GF-D8 (cell line): ENCODE results near the gene EEPD1.
"Not testable (repeated sequence)": the region's sequence is repeated elsewhere in the genome, so short reads cannot be mapped to it uniquely, and the experiment has no call there.

Experiments used
- DNase-seq: peaks from one replicate; lab custom pipeline; 2025; lab: John Stamatoyannopoulos, UW

Gene EEPD1

DNA sequence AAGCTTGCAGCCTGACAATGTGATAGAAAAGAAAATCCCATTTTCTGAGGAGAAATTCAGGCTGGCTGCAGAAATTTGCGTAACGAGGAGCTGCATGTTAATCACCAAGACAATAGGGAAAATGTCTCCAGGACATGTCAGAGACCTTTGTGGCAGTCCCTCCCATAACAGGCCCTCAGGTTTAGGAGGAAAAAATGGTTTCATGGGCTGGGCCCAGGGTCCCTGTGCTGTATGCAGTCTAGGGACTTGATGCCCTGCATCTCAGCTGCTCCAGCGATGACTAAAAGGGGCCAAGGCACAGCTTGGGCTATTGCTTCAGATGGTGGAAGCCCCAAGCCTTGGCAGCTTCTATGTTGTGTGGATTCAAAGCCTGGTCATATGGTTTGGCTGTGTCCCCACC lies 168.2 kb downstream of the EEPD1 start:
- DNase-seq, result not testable (repeated sequence)

DNA sequence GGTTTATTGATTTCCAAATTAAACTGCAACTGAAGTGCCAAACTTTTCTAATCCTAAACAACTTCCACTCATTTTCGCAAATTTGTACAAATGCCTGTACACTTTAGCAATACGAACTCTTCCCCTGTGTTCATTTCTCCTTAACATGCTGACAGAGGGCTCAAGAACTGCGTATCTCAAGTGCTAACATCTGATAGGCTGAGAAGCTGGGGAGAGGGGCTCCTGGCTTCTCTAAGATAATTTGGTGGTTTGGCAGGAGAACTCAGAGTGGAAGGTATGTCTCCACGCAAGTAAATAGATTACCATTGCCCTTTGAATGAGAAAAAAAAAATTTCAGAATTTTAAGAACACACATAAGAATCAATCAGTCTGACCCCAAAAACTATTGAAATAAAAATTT lies 183.3 kb downstream of the EEPD1 start:
- no peak for DNase-seq

DNA sequence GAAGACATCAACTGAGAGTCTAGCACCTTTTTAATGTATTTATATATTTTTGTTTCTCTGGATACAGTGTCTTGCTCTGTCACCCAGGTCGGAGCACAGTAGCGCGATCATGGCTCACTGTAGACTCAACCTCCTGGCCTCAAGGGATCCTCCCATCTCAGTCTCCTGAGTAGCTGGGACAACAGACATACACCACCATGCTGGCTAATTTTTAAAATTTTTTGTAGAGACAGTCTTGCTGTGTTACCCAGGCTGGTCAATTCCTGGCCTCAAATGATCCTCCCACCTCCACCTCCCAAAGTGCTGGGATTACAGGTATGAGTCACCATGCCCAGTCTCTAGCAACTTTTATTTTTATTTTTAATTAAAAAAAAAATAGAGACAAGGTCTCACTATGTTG lies 185.2 kb downstream of the EEPD1 start:
- DNase-seq, result no peak

DNA sequence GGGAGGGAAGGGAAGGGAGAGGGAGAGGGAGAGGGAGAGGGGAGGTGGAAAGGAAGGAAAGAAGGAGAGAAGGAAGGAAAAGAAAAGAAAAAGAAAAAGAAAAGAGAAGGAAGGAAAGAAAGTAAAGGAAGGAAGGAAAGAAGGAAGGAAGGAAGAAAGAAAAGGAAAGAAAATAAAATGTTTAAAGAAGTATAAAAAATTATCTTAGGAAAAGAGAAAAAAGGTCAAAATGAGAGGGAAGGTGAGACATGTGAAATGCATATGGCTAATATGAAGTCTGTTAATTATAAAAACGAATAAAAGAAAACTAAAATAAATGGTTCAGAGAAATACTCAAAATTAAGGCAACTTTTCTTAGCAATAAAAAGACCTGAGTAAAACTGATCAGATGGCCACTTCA lies 190.5 kb downstream of the EEPD1 start:
- DNase-seq, result no peak

DNA sequence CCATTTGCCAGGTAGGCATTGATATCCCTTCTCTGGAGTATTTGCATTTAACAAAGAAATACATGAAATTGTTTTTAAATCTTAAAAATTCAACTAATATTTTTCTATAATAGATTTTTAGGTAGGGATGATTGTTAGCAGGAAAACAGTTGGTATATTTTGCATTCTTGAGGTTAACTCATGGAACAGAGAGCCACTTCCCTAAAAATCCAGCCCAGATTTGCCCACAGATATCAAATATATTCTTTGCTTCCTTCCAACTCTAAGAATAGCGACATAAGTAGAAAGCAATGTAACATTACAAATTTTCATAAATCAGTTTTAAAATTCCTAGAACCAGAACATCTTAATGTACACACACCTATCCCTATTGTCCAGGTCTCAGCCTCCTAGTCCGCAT lies 191.6 kb downstream of the EEPD1 start:
- DNase-seq, result no peak

DNA sequence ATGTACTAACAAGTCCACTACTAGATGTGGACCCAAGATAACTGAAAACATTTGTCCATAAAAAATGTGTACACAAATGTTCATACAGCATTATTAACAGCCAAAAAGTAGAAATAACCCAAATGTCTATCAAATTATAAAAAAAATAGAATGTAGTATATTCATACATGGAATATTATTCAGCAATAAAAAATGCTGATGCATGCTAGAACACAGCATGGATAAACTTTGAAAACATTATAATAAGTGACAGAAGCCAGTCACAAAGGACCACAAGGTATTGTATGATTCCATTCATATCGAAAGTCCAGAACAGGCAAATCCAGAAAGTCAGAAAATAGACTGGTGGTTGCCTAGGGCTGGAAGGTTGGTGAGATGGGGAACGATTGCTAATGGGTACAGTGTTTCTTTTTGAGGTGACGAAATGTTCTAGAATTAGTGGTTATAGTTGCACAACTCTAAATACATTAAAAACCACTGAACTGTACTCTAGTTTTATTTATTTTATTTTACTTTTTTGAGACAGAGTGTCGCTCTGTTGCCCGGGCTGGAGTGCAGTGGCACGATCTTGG lies 193.3 kb downstream of the EEPD1 start:
- DNase-seq, result no peak

DNA sequence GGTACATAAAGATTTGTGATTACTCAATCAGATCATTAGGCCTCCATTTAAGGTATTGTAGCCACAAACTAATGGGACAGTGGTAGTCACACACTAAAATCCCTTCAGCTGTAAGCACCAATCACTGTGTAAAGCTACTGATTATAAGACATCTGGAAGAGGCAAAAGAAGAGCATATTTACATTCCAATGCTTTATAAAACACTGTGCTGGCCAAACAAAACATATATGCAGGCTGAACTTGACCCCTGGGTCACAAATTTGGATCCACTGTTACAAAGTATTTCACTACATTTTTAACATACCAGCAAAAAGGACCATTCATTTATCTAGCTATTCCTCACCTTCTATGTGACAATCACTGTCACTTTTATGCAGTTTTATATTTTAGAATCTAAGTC lies 195.2 kb downstream of the EEPD1 start:
- DNase-seq, result no peak

DNA sequence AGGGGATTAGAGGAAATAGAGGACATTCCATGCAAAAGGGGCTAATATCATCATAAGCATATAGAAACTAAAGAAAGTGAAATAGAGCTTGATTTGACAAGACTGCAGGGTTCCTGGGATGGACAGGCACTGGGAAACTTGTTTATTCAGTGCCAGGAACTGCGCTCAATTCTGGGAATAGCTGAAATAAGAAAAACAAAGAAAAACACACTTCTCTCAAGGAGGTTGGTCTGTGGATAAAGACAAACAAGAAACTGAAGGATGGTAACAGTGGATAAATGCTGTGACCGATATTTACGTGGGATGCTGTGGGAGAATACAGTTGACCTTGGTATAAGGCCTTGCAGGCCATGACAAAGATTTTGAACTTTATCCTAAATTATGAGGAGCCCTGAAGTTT lies 195.7 kb downstream of the EEPD1 start:
- no peak for DNase-seq

DNA sequence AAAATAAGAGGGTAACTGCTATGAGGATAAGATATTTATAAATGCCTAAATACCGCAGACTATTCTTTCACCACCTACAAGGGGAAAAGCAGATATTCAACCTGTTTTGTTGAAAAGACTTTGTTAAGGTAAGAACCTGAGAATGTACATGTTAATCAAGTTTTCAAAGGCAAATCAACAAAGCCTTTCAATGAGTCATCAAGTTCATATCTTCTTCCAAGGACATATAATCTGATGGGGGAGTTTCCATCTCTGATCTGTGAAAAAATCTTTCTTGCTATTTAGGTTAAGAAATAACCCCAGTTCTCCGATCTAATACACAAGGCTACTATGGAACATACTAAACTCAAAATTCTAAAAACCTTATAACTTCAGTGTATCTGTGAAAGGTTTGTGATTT lies 196.6 kb downstream of the EEPD1 start:
- no peak for DNase-seq
